Measurements from ENCODE around the gene CXorf49.
"Not testable (repeated sequence)": the region's sequence is repeated elsewhere in the genome, so short reads cannot be mapped to it uniquely, and the experiment has no call there.

The CXorf49 gene

DNA sequence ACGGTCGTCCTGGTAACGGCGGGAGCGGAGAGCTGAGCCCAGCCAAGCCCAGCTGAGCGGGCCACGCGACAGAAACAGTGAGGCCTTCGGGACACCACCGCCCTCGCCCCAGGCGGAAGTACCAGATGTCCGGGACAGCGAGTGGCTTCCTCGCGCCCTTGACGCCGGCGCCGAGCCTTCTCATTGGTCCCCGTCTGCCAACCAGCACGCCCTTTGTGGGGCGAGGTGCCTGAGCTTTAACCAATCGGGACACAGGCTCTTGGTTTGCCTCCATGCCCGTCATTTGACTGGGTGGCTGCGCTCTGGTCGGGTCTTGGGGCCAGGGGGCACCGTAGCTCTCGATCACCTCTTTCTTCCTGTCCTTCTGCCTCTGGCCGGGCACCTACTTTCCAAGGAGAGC is at the start of gene CXorf49:
Gene CXorf49 (minus strand): TSS at position 101 of the 400 bp plus-strand sequence. CDS start 134 bp downstream, outside the sequence.
- DNase-seq (ENCODE audit: low read depth) = not testable (repeated sequence)

DNA sequence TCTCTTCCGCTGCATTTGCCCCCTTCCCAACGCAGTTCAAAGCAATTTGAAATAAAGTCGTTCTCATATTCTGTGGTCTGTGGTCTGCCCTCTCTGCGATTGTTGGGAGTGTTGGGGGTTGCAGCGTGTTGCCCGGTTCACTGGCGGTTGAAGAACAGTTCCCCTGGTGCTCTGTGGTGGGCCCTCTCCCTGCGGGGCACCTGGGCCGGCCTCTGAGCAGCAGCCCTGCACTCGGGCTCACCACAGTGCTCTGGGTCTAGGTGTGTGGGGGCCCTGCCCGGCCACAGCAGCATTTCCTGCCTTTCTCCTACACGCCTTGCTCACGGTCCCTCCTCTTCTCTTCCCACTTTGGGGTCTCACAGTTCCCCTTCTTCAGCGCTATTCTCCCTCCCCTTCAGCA is 49.0 kb upstream of the CXorf49 start:
- DNase-seq (ENCODE audit: low read depth) = not testable (repeated sequence)

- not testable (repeated sequence) for DNase-seq (ENCODE audit: low read depth)
Observed at GRCh38 chrX:71765613-71766012, 47.5 kb upstream of the CXorf49 start.

GRCh38 chrX:71764832-71765231 is 46.7 kb upstream of the CXorf49 start:
- not testable (repeated sequence) for DNase-seq (ENCODE audit: low read depth)

- not testable (repeated sequence) for DNase-seq (ENCODE audit: low read depth)
Observed at GRCh38 chrX:71763049-71763448, 45.0 kb upstream of the CXorf49 start, which contains the start of gene CXorf49B. Gene CXorf49B, plus strand, starts transcription at chrX:71763349. Its CDS starts 75 bp downstream, at chrX:71763424.

- not testable (repeated sequence) for DNase-seq (ENCODE audit: low read depth)
Observed at GRCh38 chrX:71760688-71761281, 42.7 kb upstream of the CXorf49 start.

- DNase-seq (ENCODE audit: low read depth) = not testable (repeated sequence)
Observed at GRCh38 chrX:71720289-71720886, 2.3 kb upstream of the CXorf49 start.

GRCh38 chrX:71719195-71719594 is 1.1 kb upstream of the CXorf49 start:
- not testable (repeated sequence) for DNase-seq (ENCODE audit: low read depth)

- not testable (repeated sequence) for DNase-seq (ENCODE audit: low read depth)
Observed at GRCh38 chrX:71716323-71716722, 1.8 kb downstream of the CXorf49 start.

DNA sequence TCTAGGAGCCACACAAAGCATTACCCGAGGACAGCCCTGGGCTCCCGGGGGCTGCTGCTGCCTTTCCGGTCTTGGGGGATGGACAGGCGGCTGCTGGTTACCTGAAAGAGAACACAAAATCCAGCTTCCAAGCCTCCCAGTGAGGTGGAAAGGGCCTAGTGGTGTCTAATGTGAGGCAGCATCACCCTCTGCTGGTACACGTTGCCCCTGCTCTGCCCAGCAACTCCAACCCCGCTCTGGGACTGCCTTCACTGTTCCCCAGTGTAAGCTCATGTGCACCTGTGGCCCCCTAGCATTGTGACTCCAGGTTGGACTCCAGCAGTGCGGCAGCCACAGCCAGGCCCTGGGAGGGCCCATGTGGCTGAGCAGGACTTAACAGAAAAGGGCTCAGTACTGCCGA is 2.5 kb downstream of the CXorf49 start:
- not testable (repeated sequence) for DNase-seq (ENCODE audit: low read depth)

DNA sequence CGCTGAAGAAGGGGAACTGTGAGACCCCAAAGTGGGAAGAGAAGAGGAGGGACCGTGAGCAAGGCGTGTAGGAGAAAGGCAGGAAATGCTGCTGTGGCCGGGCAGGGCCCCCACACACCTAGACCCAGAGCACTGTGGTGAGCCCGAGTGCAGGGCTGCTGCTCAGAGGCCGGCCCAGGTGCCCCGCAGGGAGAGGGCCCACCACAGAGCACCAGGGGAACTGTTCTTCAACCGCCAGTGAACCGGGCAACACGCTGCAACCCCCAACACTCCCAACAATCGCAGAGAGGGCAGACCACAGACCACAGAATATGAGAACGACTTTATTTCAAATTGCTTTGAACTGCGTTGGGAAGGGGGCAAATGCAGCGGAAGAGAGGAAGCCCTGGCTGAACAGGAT is 4.0 kb downstream of the CXorf49 start:
- DNase-seq (ENCODE audit: low read depth) = not testable (repeated sequence)

GRCh38 chrX:71702853-71703252 is 15.2 kb downstream of the CXorf49 start:
- DNase-seq (ENCODE audit: low read depth) = not testable (repeated sequence)

DNA sequence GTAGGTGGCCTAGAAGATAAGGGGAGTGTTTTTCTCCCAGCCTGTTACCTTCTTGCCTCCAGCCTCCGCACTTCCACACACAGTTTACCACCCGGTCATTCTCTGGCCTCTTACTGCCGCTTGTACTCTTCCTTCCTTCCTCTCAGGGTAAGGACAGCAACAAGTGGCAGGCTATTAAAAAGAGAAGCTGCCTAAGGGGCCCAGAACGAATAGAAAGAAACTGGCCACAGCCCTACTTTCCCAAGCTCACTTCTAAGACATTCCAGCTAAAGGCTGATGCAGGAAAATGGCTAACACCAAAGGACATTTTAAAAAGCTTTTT is 19.1 kb downstream of the CXorf49 start:
- not testable (repeated sequence) for DNase-seq (ENCODE audit: low read depth)

- DNase-seq (ENCODE audit: low read depth) = not testable (repeated sequence)
Observed at GRCh38 chrX:71698299-71699022, 19.6 kb downstream of the CXorf49 start.

GRCh38 chrX:71697466-71698298 is 20.4 kb downstream of the CXorf49 start:
- DNase-seq (ENCODE audit: low read depth) = not testable (repeated sequence)

GRCh38 chrX:71696641-71697465 is 21.2 kb downstream of the CXorf49 start:
- not testable (repeated sequence) for DNase-seq (ENCODE audit: low read depth)

DNA sequence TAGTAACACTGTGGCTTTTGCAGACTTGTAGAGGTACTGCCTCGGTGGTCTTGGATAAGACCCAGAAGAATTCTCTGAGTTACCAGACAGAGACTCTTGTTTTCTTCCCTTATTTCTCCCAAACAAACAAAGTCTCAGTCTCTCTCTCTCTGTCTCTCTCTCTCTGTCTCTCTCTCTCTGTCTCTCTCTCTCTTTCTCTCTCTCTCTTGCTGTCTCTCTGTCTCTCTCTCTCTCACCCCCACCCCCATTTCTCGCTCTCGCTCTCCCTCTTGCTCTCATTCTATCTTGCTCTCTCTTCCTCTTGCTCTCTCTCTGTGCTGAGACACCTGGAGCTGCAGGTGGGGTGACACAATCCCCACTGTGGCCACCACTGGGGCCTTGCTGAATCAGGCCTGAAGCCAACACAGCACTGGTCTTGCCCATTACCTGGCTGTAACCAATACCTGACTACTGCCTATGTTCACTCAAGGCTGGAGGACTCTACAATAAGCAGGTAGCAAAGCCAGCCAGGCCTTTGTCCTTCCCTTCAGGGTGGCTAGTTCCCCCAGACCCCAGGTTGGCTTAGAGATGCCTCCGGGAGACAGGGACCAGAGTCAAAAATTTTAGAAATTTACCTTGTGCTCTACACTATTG is 38.4 kb downstream of the CXorf49 start:
- DNase-seq (ENCODE audit: low read depth) = no peak

GRCh38 chrX:71677195-71677594 is 40.9 kb downstream of the CXorf49 start:
- DNase-seq (ENCODE audit: low read depth) = not testable (repeated sequence)

DNA sequence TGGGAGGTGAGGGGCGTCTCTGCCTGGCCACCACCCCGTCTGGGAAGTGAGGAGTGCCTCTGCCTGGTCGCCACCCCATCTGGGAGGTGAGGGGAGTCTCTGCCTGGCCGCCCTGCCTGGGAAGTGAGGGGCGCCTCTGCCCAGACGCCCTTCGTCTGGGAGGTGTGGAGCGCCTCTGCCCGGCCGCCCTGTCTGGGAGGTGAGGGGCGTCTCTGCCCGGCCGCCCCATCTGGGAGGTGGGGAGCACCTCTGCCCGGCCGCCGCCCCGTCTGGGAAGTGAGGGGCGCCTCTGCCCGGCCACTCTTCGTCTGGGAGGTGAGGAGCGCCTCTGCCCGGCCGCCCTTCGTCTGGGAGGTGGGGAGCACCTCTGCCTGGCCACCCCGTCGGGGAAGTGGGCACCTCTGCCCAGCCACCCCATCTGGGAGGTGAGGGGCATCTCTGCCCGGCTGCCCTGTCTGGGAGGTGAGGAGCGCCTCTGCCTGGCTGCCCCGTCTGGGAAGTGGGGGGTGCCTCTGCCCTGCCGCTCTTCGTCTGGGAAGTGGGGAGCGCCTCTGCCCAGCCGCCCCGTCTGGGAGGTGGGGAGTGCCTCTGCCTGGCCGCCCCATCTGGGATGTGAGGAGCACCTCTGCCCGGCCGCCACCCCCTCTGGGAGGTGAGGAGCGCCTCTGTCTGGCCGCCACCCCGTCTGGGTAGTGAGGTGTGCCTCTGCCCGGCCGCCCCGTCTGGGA is 41.9 kb downstream of the CXorf49 start:
- DNase-seq (ENCODE audit: low read depth) = not testable (repeated sequence)

- DNase-seq (ENCODE audit: low read depth) = not testable (repeated sequence)
Observed at GRCh38 chrX:71675636-71676035, 42.4 kb downstream of the CXorf49 start.
